ENCODE measurements around the gene CDH16. TPM values are rescaled to one million over a fixed set of nuclear protein-coding genes. Genes with fewer than 3 reads are reported as not detected.

CDH16 gene
- total and polyA plus RNA-seq, 2 of the 13 experiments (the other 11 are each of a cell fraction or from before 2014, with no cell fraction given), result 2.7 to 3.9 TPM

DNA sequence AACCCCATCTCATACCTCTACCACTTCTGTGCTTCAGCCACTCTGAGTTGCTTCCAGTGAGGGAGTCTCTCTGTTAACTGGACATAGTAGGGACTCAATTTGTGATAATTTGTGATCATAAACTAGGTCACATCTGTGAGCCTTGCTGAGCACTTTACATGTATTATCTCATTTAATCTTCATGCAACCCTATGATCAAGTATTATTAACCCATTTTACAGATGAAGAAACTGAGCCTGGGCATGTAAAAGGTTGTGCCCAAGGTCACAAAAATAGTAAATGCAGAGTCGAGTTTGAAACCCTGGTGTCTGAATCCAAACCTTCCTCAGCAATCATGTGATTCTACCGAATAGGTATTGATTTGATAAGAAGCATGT, 19.8 kb downstream of the CDH16 start:
- in situ Hi-C loops (cut with HindIII; ENCODE audit: extremely low pct_ligation_motif_present, low pct_unique_long_range_greater_than_20kb) (no loop called here), intact Hi-C loops (cut with micrococcal nuclease; ENCODE audit: unreplicated experiment) (loop anchor here (10.0 kb wide), 1 partner anchor 256 kb away; the partner anchor contains the start of genes B3GNT9, FBXL8 and TRADD)
- DNase-seq (ENCODE audit: low spot score), result no peak
- peaks cover 84% of the 10 kb centered on the region for H3K4me1 ChIP-seq (ENCODE audit: insufficient read depth, low read length)
- no peak overlapping the region for H2AFZ ChIP-seq (ENCODE audit: low read length)
- BruUV-seq (replicated peaks), result no TSS peak
- peak; percentile 15 for TF ChIP-seq CBX1 (IDR thresholded peaks at IDR 0.05; ENCODE audit: low read depth)
- TF ChIP-seq ZNF761 (CRISPR knock-in tag; conservative IDR thresholded peaks at IDR 0.05), result 0 out of 2 replicates have a peak, but pooled peaks have one; percentile 32
- 0 out of 2 replicates have a peak, but pooled peaks have one; percentile 17 for TF ChIP-seq ADNP (CRISPR knock-in tag; IDR thresholded peaks at IDR 0.05)
- TF ChIP-seq CHD4 (IDR thresholded peaks at IDR 0.05; ENCODE audit: borderline replicate concordance, low read length), result peak; percentile 94
- peak; percentile 59 for TF ChIP-seq ZMYM3 (CRISPR knock-in tag; IDR thresholded peaks at IDR 0.05)
- TF ChIP-seq KDM1A (CRISPR knock-in tag; IDR thresholded peaks at IDR 0.05), result peak; percentile 27; the same call in 1 of the 2 replicates
- TF ChIP-seq, protein P1, sequence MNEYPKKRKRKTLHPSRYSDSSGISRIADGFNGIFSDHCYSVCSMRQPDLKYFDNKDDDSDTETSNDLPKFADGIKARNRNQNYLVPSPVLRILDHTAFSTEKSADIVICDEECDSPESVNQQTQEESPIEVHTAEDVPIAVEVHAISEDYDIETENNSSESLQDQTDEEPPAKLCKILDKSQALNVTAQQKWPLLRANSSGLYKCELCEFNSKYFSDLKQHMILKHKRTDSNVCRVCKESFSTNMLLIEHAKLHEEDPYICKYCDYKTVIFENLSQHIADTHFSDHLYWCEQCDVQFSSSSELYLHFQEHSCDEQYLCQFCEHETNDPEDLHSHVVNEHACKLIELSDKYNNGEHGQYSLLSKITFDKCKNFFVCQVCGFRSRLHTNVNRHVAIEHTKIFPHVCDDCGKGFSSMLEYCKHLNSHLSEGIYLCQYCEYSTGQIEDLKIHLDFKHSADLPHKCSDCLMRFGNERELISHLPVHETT (CRISPR knock-in tag; conservative IDR thresholded peaks at IDR 0.05), result no peak
- peak; percentile 33; the same call in 1 of the 2 replicates for TF ChIP-seq ZNF430 (CRISPR knock-in tag; IDR thresholded peaks at IDR 0.05)
- 0 out of 2 replicates have a peak, but pooled peaks have one; percentile 39 for TF ChIP-seq RCOR2 (CRISPR knock-in tag; IDR thresholded peaks at IDR 0.05)
- no peak for TF ChIP-seq KDM6A (CRISPR knock-in tag; IDR thresholded peaks at IDR 0.05; ENCODE audit: low read depth)
- peak; percentile 96 for TF ChIP-seq ZNF629 (CRISPR knock-in tag; conservative IDR thresholded peaks at IDR 0.05)
- POLR2A ChIA-PET, result interaction anchor here (1.0 to 10.3 kb wide), 4 partner anchors 21 to 45 kb away, joined by 3 to 86 read pairs (median 3); partner anchors contain the start of genes CDH16 and CIAO2B
- 43% methylated on average over 2 of the region's 2 CpGs for WGBS (ENCODE audit: low lambda C conversion rate)
- peaks cover 0 to 2% of the 10 kb centered on the region in 2 experiments; a peak in 1 of 5 replicates for H3K27me3 ChIP-seq (ENCODE audit: control insufficient read depth in 1 of 2, insufficient read depth in 2 of 2, low read length in 2 of 2)
- no peak for FAIRE-seq
- ATAC-seq, result no peak
- H4K20me1 ChIP-seq (ENCODE audit: insufficient read depth, low read length), result no peaks in the 10 kb centered on the region
- no peaks in the 10 kb centered on the region for H3K79me2 ChIP-seq (ENCODE audit: insufficient read depth, low read length)
- no peaks in the 10 kb centered on the region for H3K36me3 ChIP-seq (replicated peaks in 1 of 2; ENCODE audit: control insufficient read depth in 1 of 2, insufficient read depth in 2 of 2, low read length in 2 of 2)
- no peak overlapping the region for H3K4me3 ChIP-seq (replicated peaks in 1 of 3; ENCODE audit: insufficient read depth in 1 of 3, low read depth in 2 of 3, low read length in 3 of 3)
- H3K27ac ChIP-seq (ENCODE audit: extremely low read length, insufficient read depth, low read length), result no peak overlapping the region
- H3K9ac ChIP-seq (ENCODE audit: insufficient read depth, low read depth, low read length), result no peak overlapping the region
- H3K9me3 ChIP-seq (ENCODE audit: low read length), result no peaks in the 10 kb centered on the region
- H3K4me2 ChIP-seq (ENCODE audit: low read depth, low read length), result peak overlapping the region; percentile 71
- CTCF ChIA-PET (ENCODE audit: low intra/inter-chr PET ratio, low total read pairs), result no interaction called here

Measured in HepG2 (cell line).